Kidney (tissue), 14 donors: ENCODE results near the gene E2F7. TPM values are rescaled to one million over a fixed set of nuclear protein-coding genes. Genes with fewer than 3 reads are reported as not detected.
A peak's percentile ranks its signal among the peaks of the same experiment; 100 is the strongest.

ENCODE experiments used
- DNase-seq, 5 donors: peaks; one replicate each; pipeline ENCODE4 v3.0.0-alpha.2; 2013 to 2020
- FAIRE-seq: peaks from 2 replicates; lab custom pipeline; 2012; peaks lifted over from hg19 to GRCh38; lab: Jason Lieb, UNC
- H3K27ac ChIP-seq, 2 donors: one replicate each; pipeline ENCODE4 v1.7.0; 2013; ENCODE audit warnings: low read depth in 2 of 2, low read length in 2 of 2, inconsistent platforms in 1 of 2
- H3K27me3 ChIP-seq: one replicate; pipeline ENCODE4 v1.7.1; 2013; ENCODE audit warnings: low read length, inconsistent platforms; ENCODE audit not compliant: control insufficient read depth, insufficient read depth
- H3K36me3 ChIP-seq, 3 donors: one replicate each; pipeline versions ENCODE4 v1.7.0 to v1.7.1; 2013; ENCODE audit warnings: low read length in 3 of 3, control low read depth in 1 of 3, inconsistent platforms in 1 of 3; ENCODE audit not compliant: insufficient read depth in 3 of 3, control insufficient read depth in 2 of 3
- H3K4me1 ChIP-seq, 3 donors: one replicate each; pipeline versions ENCODE4 v1.7.0 to v1.7.1; 2013; ENCODE audit warnings: low read length in 3 of 3, inconsistent platforms in 1 of 3, low read depth in 1 of 3; ENCODE audit not compliant: control insufficient read depth in 2 of 3, insufficient read depth in 2 of 3
- H3K4me3 ChIP-seq, 3 donors: one replicate each; pipeline versions ENCODE4 v1.7.0 to v1.8.1; 2013; ENCODE audit warnings: low read length in 3 of 3, control low read depth in 1 of 3, inconsistent platforms in 1 of 3
- H3K9ac ChIP-seq, 3 donors: one replicate each; pipeline versions ENCODE4 v1.7.0 to v1.7.1; 2013; ENCODE audit warnings: low read length in 3 of 3, control low read depth in 1 of 3, inconsistent platforms in 1 of 3
- H3K9me3 ChIP-seq, 3 donors: one replicate each; pipeline versions ENCODE4 v1.7.0 to v1.7.1; 2013; ENCODE audit warnings: low read length in 3 of 3, control low read depth in 1 of 3, inconsistent platforms in 1 of 3; ENCODE audit not compliant: control insufficient read depth in 2 of 3, insufficient read depth in 1 of 3
- CTCF ChIP-seq: IDR thresholded peaks from 3 replicates; pipeline ENCODE4 v1.5.1; 2012; ENCODE audit warnings: mild to moderate bottlenecking, moderate library complexity, borderline replicate concordance; ENCODE audit not compliant: insufficient read depth; ENCODE audit errors: extremely low read depth
- intact Hi-C: fragments of 100-400 bp; cut with DNase I; formaldehyde crosslinking; loops from one replicate; pipeline ENCODE4 v1.11.1; 2022
- polyA plus RNA-seq: library from polyadenylated mRNA; stranded (reverse); fragments of 350-450 nt; fragmentation: Illumina TruSeq; extraction: RNeasy Lipid Tissue Mini Kit (QIAGEN cat#74804); gene quantifications from one replicate; pipeline ENCODE4 v1.2.3, GENCODE V29; 2014; ENCODE audit warnings: low read depth, low replicate concordance; ENCODE audit not compliant: insufficient read depth
- total RNA-seq: library from RNA; stranded (reverse); fragmentation: NEBNext Ultra II Directional; extraction: Animal tissue kit (Norgen Biotek cat#: 25700); gene quantifications from one replicate; pipeline ENCODE4 v1.2.1, GENCODE V29; 2021
- donor health status: control.
- donor health status: control.
- donor health status: control.
- donor health status: control.
- donor health status: control.
- donor health status: DM: yes; HTN: yes; CAD: no.
- donor health status: Normal renal cell carcinoma (clear cell type).

E2F7 gene
- total and polyA plus RNA-seq, 2 donors from 2014 or later, result 0.28 TPM; not detected in 1

- intact Hi-C loops, result no loop called here
- TF ChIP-seq CTCF, result no peak
- no peak overlapping the region for H3K27ac ChIP-seq
- H3K9me3 ChIP-seq, result no peaks in the 10 kb centered on the region
- H3K4me1 ChIP-seq, result no peaks in the 10 kb centered on the region
- FAIRE-seq (no peak), DNase-seq (peak in 2 of 5 donors; percentile 2 to 3)
- no peaks in the 10 kb centered on the region for H3K27me3 ChIP-seq
- H3K36me3 ChIP-seq, result no peaks in the 10 kb centered on the region
- no peak overlapping the region for H3K9ac ChIP-seq
- no peak overlapping the region for H3K4me3 ChIP-seq
Observed at GRCh38 chr12:77023501-77023900, 41.9 kb downstream of the E2F7 start.

DNA sequence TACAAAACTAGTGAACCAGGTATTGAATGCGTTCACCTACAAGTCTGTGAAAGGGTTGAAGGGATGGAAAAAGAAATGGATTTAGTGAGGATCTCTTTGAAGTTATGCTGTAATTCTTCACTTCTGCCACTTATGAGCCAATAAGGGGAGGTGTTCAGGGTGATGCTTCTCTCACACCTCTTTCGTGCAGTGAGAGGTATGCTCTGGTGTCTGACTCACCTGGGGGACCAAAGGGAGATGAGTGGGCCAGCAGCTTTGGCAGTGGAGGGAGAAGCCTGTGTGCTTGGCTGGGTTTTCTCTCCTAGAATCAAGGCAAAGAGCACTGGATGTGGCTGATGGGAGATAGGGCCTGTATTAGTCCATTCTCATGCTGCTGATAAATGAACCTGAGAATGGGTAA, 45.4 kb downstream of the E2F7 start:
- no peaks in the 10 kb centered on the region for H3K36me3 ChIP-seq
- DNase-seq, result no peak
- no peak overlapping the region for H3K9ac ChIP-seq
- no peaks in the 10 kb centered on the region for H3K9me3 ChIP-seq
- H3K27ac ChIP-seq, result no peak overlapping the region
- no peak for TF ChIP-seq CTCF
- intact Hi-C loops, result loop anchor here (10.0 kb wide), 1 partner anchor 395 kb away; no protein-coding TSS in a partner anchor
- no peaks in the 10 kb centered on the region for H3K4me1 ChIP-seq
- FAIRE-seq, result no peak
- H3K4me3 ChIP-seq, result no peak overlapping the region
- H3K27me3 ChIP-seq, result no peaks in the 10 kb centered on the region

GRCh38 chr12:77016606-77017005, 48.8 kb downstream of the E2F7 start:
- intact Hi-C loops, result loop anchor here (10.0 kb wide), 1 partner anchor 392 kb away; no protein-coding TSS in a partner anchor
- Histone ChIP-seq H3K9me3 (no peaks in the 10 kb centered on the region), H3K4me1 (no peaks in the 10 kb centered on the region), H3K9ac (no peak overlapping the region), H3K27ac (no peak overlapping the region), H3K4me3 (no peak overlapping the region), H3K36me3 (no peaks in the 10 kb centered on the region), H3K27me3 (no peaks in the 10 kb centered on the region)
- no peak for TF ChIP-seq CTCF
- no peak for FAIRE-seq
- no peak for DNase-seq

DNA sequence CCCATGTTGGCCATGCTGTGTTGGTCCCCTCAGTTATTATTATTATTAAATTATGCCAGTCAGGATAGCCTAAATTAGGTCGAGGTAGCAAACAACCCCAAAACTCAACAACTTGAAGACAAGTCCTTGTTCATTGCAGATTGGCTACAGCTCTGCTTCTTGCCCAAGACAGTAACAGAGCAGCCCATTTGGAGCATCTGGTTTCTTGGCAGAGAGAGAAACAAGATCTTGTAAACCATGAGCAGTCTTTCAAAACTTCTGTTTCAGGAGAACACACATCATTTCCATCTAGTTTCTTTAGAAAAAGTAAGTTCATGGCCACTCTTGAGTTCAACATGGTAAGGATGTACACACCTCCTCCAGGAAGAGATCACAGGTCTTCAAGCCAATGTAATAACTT, 52.3 kb downstream of the E2F7 start:
- Histone ChIP-seq H3K4me3 (no peak overlapping the region), H3K36me3 (no peaks in the 10 kb centered on the region), H3K4me1 (no peaks in the 10 kb centered on the region), H3K27ac (no peak overlapping the region), H3K9ac (no peak overlapping the region), H3K9me3 (no peaks in the 10 kb centered on the region), H3K27me3 (no peaks in the 10 kb centered on the region)
- no peak for TF ChIP-seq CTCF
- intact Hi-C loops, result loop anchor here (10.0 kb wide), 1 partner anchor 388 kb away; no protein-coding TSS in a partner anchor
- DNase-seq, result no peak
- FAIRE-seq, result no peak
